ENCODE measurements around the gene TNFRSF4.

- TF ChIP-seq POLR2AphosphoS5 (IDR thresholded peaks at IDR 0.05; ENCODE audit: insufficient read depth in 1 of 2, low read depth in 1 of 2) (no peak), POLR2A (IDR thresholded peaks at IDR 0.05) (no peak)
These were observed 5.4 kb upstream of the TNFRSF4 start for GRCh38 chr1:1219341-1219740.
